Mammary epithelial cell (primary cell): ENCODE results near the gene GPR75.

ENCODE experiments used
- EZH2 ChIP-seq: IDR thresholded peaks from 2 replicates; pipeline ENCODE4 v1.6.1; 2012; ENCODE audit warnings: low read length, inconsistent platforms, borderline replicate concordance
- TF ChIP-seq, protein P1 (sequence below), 2 donors: IDR thresholded peaks in 1 of 2; conservative IDR thresholded peaks in 1 of 2; 2 replicates each; pipeline ENCODE4 v1.5.1; 2011 to 2012; ENCODE audit warnings: inconsistent platforms in 2 of 2, low read length in 2 of 2, mild to moderate bottlenecking in 2 of 2, control low read depth in 1 of 2, low read depth in 1 of 2; ENCODE audit not compliant: insufficient read depth in 1 of 2; ENCODE audit errors: extremely low read depth in 1 of 2

DNA sequence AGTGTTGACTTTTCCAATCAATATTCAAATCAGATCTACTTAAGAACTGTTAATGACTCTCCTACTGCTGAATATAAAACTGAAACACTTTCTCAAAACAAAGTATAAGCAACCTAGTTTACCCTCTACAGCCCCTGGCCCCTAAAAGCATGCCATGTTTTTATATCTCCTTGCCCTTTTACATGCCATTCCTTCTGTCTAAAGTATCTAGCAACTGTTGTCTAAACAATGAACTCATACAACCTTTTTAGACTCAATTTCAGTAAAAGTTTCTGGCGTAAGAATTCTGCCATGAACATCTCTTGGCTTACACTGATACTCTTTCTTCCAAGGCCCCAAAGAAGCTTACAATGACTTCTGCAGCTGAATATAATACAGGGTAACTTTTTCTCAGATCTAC, 47.8 kb upstream of the GPR75 start:
- TF ChIP-seq, protein P1, sequence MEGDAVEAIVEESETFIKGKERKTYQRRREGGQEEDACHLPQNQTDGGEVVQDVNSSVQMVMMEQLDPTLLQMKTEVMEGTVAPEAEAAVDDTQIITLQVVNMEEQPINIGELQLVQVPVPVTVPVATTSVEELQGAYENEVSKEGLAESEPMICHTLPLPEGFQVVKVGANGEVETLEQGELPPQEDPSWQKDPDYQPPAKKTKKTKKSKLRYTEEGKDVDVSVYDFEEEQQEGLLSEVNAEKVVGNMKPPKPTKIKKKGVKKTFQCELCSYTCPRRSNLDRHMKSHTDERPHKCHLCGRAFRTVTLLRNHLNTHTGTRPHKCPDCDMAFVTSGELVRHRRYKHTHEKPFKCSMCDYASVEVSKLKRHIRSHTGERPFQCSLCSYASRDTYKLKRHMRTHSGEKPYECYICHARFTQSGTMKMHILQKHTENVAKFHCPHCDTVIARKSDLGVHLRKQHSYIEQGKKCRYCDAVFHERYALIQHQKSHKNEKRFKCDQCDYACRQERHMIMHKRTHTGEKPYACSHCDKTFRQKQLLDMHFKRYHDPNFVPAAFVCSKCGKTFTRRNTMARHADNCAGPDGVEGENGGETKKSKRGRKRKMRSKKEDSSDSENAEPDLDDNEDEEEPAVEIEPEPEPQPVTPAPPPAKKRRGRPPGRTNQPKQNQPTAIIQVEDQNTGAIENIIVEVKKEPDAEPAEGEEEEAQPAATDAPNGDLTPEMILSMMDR (conservative IDR thresholded peaks at IDR 0.05 in 1 of 2, IDR thresholded peaks at IDR 0.05 in 1 of 2; ENCODE audit: extremely low read depth in 1 of 2, insufficient read depth in 1 of 2, low read depth in 1 of 2, low read length in 2 of 2), result no peak
- TF ChIP-seq EZH2, result no peak
